COLO668 (cell line): ENCODE results near the gene MUC15.
"Not testable (repeated sequence)": the region's sequence is repeated elsewhere in the genome, so short reads cannot be mapped to it uniquely, and the experiment has no call there.

Experiments
- DNase-seq: peaks from one replicate; lab custom pipeline; 2025; ENCODE audit not compliant: unreplicated experiment; lab: John Stamatoyannopoulos, UW

The MUC15 gene

GRCh38 chr11:26571861-26572654 lies at the start of gene MUC15:
MUC15 (minus strand) TSS chr11:26572263; CDS start chr11:26567094, 5,169 bp downstream.
- no peak for DNase-seq

- no peak for DNase-seq
Measured at GRCh38 chr11:26621132-26621531, 49.1 kb upstream of the MUC15 start.

GRCh38 chr11:26620282-26621045 lies 48.4 kb upstream of the MUC15 start:
- DNase-seq = no peak

- no peak for DNase-seq
Measured at GRCh38 chr11:26618441-26618840, 46.4 kb upstream of the MUC15 start.

GRCh38 chr11:26613759-26614158 lies 41.7 kb upstream of the MUC15 start:
- no peak for DNase-seq

GRCh38 chr11:26608507-26609146 lies 36.6 kb upstream of the MUC15 start:
- DNase-seq = no peak

- DNase-seq = no peak
Measured at GRCh38 chr11:26607725-26608506, 35.9 kb upstream of the MUC15 start.

GRCh38 chr11:26599876-26600434 lies 27.9 kb upstream of the MUC15 start:
- DNase-seq = no peak

GRCh38 chr11:26599425-26599824 lies 27.4 kb upstream of the MUC15 start:
- DNase-seq = peak; percentile 17

GRCh38 chr11:26597899-26598298 lies 25.8 kb upstream of the MUC15 start:
- no peak for DNase-seq

GRCh38 chr11:26597049-26597689 lies 25.1 kb upstream of the MUC15 start:
- not testable (repeated sequence) for DNase-seq

GRCh38 chr11:26595207-26595865 lies 23.3 kb upstream of the MUC15 start:
- not testable (repeated sequence) for DNase-seq

GRCh38 chr11:26593691-26594090 lies 21.6 kb upstream of the MUC15 start:
- DNase-seq = no peak

GRCh38 chr11:26587073-26587472 lies 15.0 kb upstream of the MUC15 start:
- no peak for DNase-seq

GRCh38 chr11:26584818-26585217 lies 12.8 kb upstream of the MUC15 start:
- peak; percentile 6 for DNase-seq

GRCh38 chr11:26583550-26583949 lies 11.5 kb upstream of the MUC15 start:
- peak; percentile 3 for DNase-seq

- DNase-seq = no peak
Measured at GRCh38 chr11:26580929-26581328, 8.9 kb upstream of the MUC15 start.

- DNase-seq = no peak
Measured at GRCh38 chr11:26579683-26580082, 7.6 kb upstream of the MUC15 start.

- no peak for DNase-seq
Measured at GRCh38 chr11:26578998-26579661, 7.1 kb upstream of the MUC15 start.
